HG03175 (cell line): ENCODE measurements around the gene MKRN2OS.

Source experiments
- ATAC-seq: cut with Tn5 transposase; IDR thresholded peaks from one replicate; pipeline ENCODE4 v1.9.1; 2021; ENCODE audit warnings: mild to moderate bottlenecking, moderate library complexity; ENCODE audit not compliant: unreplicated experiment

MKRN2OS gene

GRCh38 chr3:12516873-12517272, 28.4 kb downstream of the MKRN2OS start:
- ATAC-seq, result no peak

DNA sequence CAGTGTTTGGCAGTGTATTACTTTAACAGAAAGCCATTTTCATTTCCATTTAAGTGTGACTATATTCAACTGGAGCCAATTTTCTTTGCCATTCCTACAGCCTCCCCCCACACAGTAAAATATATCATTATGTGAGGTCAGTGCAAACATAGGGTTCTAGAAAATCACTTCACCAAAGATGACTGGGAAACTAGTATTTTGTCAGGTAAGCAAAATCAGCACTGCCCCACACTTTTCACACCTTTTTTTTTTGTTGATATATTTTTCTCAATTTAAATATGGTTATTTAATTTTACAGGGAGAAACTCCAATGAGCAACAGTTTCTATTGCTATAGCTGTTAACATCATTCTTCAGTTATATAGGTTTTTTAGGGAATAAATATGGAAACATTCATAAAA, 29.7 kb downstream of the MKRN2OS start:
- no peak for ATAC-seq

GRCh38 chr3:12513694-12514446, 31.4 kb downstream of the MKRN2OS start:
- no peak for ATAC-seq

- no peak for ATAC-seq
Measured at GRCh38 chr3:12512534-12513118, 32.7 kb downstream of the MKRN2OS start.

GRCh38 chr3:12509466-12509865, 35.8 kb downstream of the MKRN2OS start:
- ATAC-seq, result no peak

- ATAC-seq, result no peak
Measured at GRCh38 chr3:12508291-12508700, 37.0 kb downstream of the MKRN2OS start.

GRCh38 chr3:12507591-12508281, 37.6 kb downstream of the MKRN2OS start:
- no peak for ATAC-seq

DNA sequence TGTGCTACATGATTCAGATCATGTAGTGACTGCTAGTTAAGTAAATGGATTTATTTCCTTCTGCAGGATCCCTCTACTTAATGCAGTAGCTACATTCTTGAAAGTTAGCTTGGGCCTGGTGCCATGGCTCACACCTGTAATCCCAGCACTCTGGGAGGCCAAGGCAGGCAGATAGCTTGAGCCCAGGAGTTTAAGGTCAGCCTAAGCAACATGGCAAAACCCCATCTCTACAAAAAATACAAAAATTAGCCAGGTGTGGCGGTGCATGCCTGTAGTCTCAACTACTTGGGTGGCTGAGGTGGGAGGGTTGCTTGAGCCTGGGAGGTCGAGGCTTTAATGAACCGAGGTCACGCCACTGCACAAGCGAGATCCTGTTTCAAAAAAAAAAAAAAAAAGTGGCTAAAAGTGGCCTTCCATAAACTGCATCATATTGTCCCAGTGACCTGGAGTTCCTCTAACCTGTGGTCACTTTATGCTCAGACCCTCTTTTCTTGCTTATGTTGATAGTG, 39.0 kb downstream of the MKRN2OS start:
- ATAC-seq, result no peak

GRCh38 chr3:12503126-12503957, 42.0 kb downstream of the MKRN2OS start:
- ATAC-seq, result no peak

- no peak for ATAC-seq
Measured at GRCh38 chr3:12501360-12502020, 43.8 kb downstream of the MKRN2OS start.

GRCh38 chr3:12499474-12499873, 45.8 kb downstream of the MKRN2OS start:
- no peak for ATAC-seq

DNA sequence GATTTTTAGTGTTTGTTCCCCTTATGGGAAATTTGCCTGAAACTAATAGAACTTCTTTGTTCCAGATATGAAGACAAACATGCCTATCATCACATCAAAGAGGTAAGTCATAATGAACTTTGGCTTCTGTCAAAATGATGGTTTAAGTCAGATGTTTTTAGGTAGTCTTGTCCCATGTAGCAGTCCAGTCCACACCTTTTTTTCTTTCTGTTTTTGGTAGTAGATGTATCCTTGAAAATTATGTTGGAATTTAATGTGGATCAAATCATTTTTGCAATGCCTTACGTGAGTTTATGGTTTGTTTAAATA, 48.9 kb downstream of the MKRN2OS start:
- no peak for ATAC-seq

DNA sequence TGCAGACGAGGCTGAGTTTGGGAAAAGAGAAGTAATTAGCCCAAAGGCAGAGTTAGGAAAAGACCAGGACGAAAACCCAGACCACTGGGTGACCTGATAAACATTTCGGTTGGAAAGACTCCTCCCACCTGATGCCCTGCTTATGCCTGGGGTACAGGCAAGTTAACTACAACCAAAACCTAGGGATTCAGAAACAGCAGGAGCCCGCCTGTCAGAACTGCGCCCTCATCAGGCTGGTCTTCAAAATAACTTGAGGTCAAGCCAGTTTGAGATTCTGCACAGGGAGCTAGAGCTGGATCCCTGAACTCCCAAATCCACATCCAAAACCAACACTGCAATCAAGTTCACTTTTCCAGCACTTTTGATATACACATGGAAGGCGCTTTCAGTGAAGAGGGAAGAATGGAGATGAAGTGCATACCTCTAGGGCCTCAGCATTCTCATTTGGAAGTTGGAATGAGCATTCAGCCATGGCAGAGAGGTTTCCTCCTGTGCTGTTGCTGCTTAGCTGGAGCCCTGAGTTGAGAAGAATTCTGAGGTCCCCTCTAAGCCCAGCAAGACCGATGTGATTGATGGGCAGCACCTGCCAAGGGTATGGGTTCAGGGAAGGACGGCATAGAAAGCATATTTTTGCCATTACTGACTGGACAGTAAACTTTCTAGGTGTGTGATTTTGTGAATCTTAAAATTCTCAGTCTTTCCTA, 49.4 kb downstream of the MKRN2OS start:
- no peak for ATAC-seq

GRCh38 chr3:12490547-12490946, 54.8 kb downstream of the MKRN2OS start:
- ATAC-seq, result no peak

- no peak for ATAC-seq
Measured at GRCh38 chr3:12489832-12490231, 55.5 kb downstream of the MKRN2OS start.
